HG02571 (cell line): ENCODE data around the gene NANOS2.
A peak's percentile ranks its signal among the peaks of the same experiment; 100 is the strongest.

ENCODE experiments used
- ATAC-seq: cut with Tn5 transposase; IDR thresholded peaks from one replicate; pipeline ENCODE4 v1.9.1; 2021; ENCODE audit warnings: mild to moderate bottlenecking, moderate library complexity; ENCODE audit not compliant: unreplicated experiment

NANOS2 gene

GRCh38 chr19:45929247-45929646 is 14.7 kb upstream of the NANOS2 start:
- ATAC-seq: no peak

- no peak for ATAC-seq
These were observed 13.1 kb upstream of the NANOS2 start for GRCh38 chr19:45927565-45928261.

- ATAC-seq: no peak
These were observed 10.4 kb upstream of the NANOS2 start for GRCh38 chr19:45924891-45925447.

GRCh38 chr19:45922281-45922680 is 7.7 kb upstream of the NANOS2 start:
- ATAC-seq: no peak

GRCh38 chr19:45920458-45920857 is 5.9 kb upstream of the NANOS2 start:
- ATAC-seq: no peak

- no peak for ATAC-seq
These were observed 5.1 kb upstream of the NANOS2 start for GRCh38 chr19:45919678-45920077.

- no peak for ATAC-seq
These were observed 4.1 kb upstream of the NANOS2 start for GRCh38 chr19:45918721-45919120.

GRCh38 chr19:45917421-45918091 is 3.0 kb upstream of the NANOS2 start:
- no peak for ATAC-seq

GRCh38 chr19:45911291-45911690 is 3.3 kb downstream of the NANOS2 start:
- ATAC-seq: no peak

GRCh38 chr19:45908956-45909355 is 5.6 kb downstream of the NANOS2 start:
- no peak for ATAC-seq

GRCh38 chr19:45906221-45906620 is 8.4 kb downstream of the NANOS2 start:
- ATAC-seq: no peak

- ATAC-seq: no peak
These were observed 9.6 kb downstream of the NANOS2 start for GRCh38 chr19:45905011-45905410.

- peak; percentile 81 for ATAC-seq
These were observed 11.6 kb downstream of the NANOS2 start for GRCh38 chr19:45902651-45903625.

- ATAC-seq: no peak
These were observed 12.5 kb downstream of the NANOS2 start, which contains the start of gene MYPOP for GRCh38 chr19:45901912-45902650. TSS of gene MYPOP (minus strand) at chr19:45902613. CDS start at chr19:45901773, 840 bp downstream.

- ATAC-seq: no peak
These were observed 13.1 kb downstream of the NANOS2 start for GRCh38 chr19:45901432-45901911.

GRCh38 chr19:45900738-45901431 is 13.7 kb downstream of the NANOS2 start:
- ATAC-seq: no peak

- no peak for ATAC-seq
These were observed 14.5 kb downstream of the NANOS2 start for GRCh38 chr19:45899919-45900589.

- ATAC-seq: no peak
These were observed 15.3 kb downstream of the NANOS2 start for GRCh38 chr19:45899253-45899652.

GRCh38 chr19:45897261-45897812 is 17.2 kb downstream of the NANOS2 start:
- no peak for ATAC-seq
